Endothelial cell of umbilical vein (primary cell): ENCODE data around the gene CDC20B.

Experiments used
- EZH2 ChIP-seq: IDR thresholded peaks from 2 replicates; pipeline ENCODE4 v1.6.1; 2012; ENCODE audit warnings: borderline replicate concordance, low read depth, mild to moderate bottlenecking, moderate library complexity, low read length, inconsistent platforms; ENCODE audit not compliant: severe bottlenecking
- FOS ChIP-seq: IDR thresholded peaks from 2 replicates; pipeline ENCODE4 v1.6.1; 2011; ENCODE audit warnings: mild to moderate bottlenecking, low read length, moderate library complexity, borderline replicate concordance; ENCODE audit not compliant: insufficient read depth
- MYC ChIP-seq: IDR thresholded peaks from one replicate; pipeline ENCODE4 v1.6.1; 2011; ENCODE audit warnings: mild to moderate bottlenecking, low read depth, low read length
- POLR2A ChIP-seq: IDR thresholded peaks from 2 replicates; pipeline ENCODE4 v1.6.1; 2012; ENCODE audit warnings: low read depth, mild to moderate bottlenecking, control low read depth, low read length
- TF ChIP-seq, protein P1 (sequence below), 2 donors: IDR thresholded peaks; 1 replicate in 1 of 2; 2 replicates in 1 of 2; pipeline ENCODE4 v1.5.1; 2011; ENCODE audit warnings: low read length in 2 of 2, mild to moderate bottlenecking in 2 of 2, moderate library complexity in 2 of 2, control low read depth in 1 of 2, inconsistent platforms in 1 of 2, low read depth in 1 of 2; ENCODE audit not compliant: insufficient read depth in 1 of 2; ENCODE audit errors: extremely low read depth in 1 of 2

- TF ChIP-seq FOS (no peak), MYC (no peak), EZH2 (no peak), POLR2A (no peak)
- TF ChIP-seq, protein P1, sequence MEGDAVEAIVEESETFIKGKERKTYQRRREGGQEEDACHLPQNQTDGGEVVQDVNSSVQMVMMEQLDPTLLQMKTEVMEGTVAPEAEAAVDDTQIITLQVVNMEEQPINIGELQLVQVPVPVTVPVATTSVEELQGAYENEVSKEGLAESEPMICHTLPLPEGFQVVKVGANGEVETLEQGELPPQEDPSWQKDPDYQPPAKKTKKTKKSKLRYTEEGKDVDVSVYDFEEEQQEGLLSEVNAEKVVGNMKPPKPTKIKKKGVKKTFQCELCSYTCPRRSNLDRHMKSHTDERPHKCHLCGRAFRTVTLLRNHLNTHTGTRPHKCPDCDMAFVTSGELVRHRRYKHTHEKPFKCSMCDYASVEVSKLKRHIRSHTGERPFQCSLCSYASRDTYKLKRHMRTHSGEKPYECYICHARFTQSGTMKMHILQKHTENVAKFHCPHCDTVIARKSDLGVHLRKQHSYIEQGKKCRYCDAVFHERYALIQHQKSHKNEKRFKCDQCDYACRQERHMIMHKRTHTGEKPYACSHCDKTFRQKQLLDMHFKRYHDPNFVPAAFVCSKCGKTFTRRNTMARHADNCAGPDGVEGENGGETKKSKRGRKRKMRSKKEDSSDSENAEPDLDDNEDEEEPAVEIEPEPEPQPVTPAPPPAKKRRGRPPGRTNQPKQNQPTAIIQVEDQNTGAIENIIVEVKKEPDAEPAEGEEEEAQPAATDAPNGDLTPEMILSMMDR (IDR thresholded peaks at IDR 0.05; ENCODE audit: extremely low read depth in 1 of 2, insufficient read depth in 1 of 2, low read depth in 1 of 2, low read length in 2 of 2), result no peak
Observed at GRCh38 chr5:55110217-55110616, 62.8 kb downstream of the CDC20B start.
